Panc1 (cell line): ENCODE data around the gene CD164L2. TPM values are rescaled to one million over a fixed set of nuclear protein-coding genes. Genes with fewer than 3 reads are reported as not detected.

Experiments used
- ATAC-seq: fragments of 200-7000 bp; cut with Tn5 transposase; 2 replicates; pipeline ENCODE4 v1.9.1; 2020; ENCODE audit warnings: mild to moderate bottlenecking, moderate library complexity
- BruUV-seq: library from RNA; stranded (reverse); fragments of 400-500 nt; replicated peaks from 2 replicates; lab custom pipeline; 2021; lab: Mats Ljungman, UMichigan
- CTCF ChIA-PET: fragments of 300-600 bp; sonication (Branson Sonifier 250); formaldehyde crosslinking; loops from one replicate; lab custom pipeline; 2022; ENCODE audit warnings: antibody characterized with exemption; lab: Charles Lee
- POLR2A ChIA-PET: fragments of 300-600 bp; sonication (Branson Sonifier 250); formaldehyde crosslinking; loops from one replicate; lab custom pipeline; 2022; ENCODE audit warnings: antibody characterized with exemption; lab: Charles Lee
- DNase-seq: peaks from one replicate; pipeline ENCODE4 v3.0.0-alpha.2; 2010; ENCODE audit warnings: low read depth, low spot score
- H3K27ac ChIP-seq: 2 replicates; pipeline ENCODE4 v1.5.1; 2011; ENCODE audit warnings: mild to moderate bottlenecking, low read length, inconsistent platforms
- H3K27me3 ChIP-seq: fragments of 200-500 bp; sonication (Bioruptor generic); 2 replicates; pipeline ENCODE4 v1.6.0; 2014; ENCODE audit warnings: low read length, inconsistent platforms; ENCODE audit not compliant: control insufficient read depth, insufficient read depth
- H3K36me3 ChIP-seq: fragments of 200-500 bp; sonication (Bioruptor generic); 2 replicates; pipeline ENCODE4 v1.5.1; 2014; ENCODE audit warnings: inconsistent platforms, mild to moderate bottlenecking, low read length, moderate library complexity; ENCODE audit not compliant: control insufficient read depth, insufficient read depth
- H3K4me1 ChIP-seq: 2 replicates; pipeline ENCODE4 v1.5.1; 2011; ENCODE audit warnings: inconsistent platforms, mild to moderate bottlenecking, low read length, moderate library complexity; ENCODE audit not compliant: control insufficient read depth, insufficient read depth
- H3K4me3 ChIP-seq, 2 experiments: 2 replicates each; pipeline ENCODE4 v1.5.1; 2011 to 2012; ENCODE audit warnings: low read depth in 2 of 2, low read length in 2 of 2, mild to moderate bottlenecking in 2 of 2, inconsistent platforms in 1 of 2, moderate library complexity in 1 of 2
- H3K9me3 ChIP-seq: fragments of 200-500 bp; sonication (Bioruptor generic); 2 replicates; pipeline ENCODE4 v1.5.1; 2014; ENCODE audit warnings: low read depth, mild to moderate bottlenecking, inconsistent platforms, low read length, moderate library complexity; ENCODE audit not compliant: control insufficient read depth, insufficient read depth
- CTCF ChIP-seq: fragments of 450-650 bp; IDR thresholded peaks from 2 replicates; pipeline ENCODE4 v1.5.1; 2017; ENCODE audit warnings: mild to moderate bottlenecking
- POLR2AphosphoS5 ChIP-seq: IDR thresholded peaks from 2 replicates; pipeline ENCODE4 v1.6.1; 2012; ENCODE audit warnings: mild to moderate bottlenecking, low read depth, low read length, moderate library complexity
- REST ChIP-seq, 2 experiments: IDR thresholded peaks; 2 replicates each; pipeline ENCODE4 v1.6.1; 2011 to 2012; ENCODE audit warnings: low read depth in 2 of 2, control low read depth in 1 of 2, low read length in 1 of 2, mild to moderate bottlenecking in 1 of 2, moderate library complexity in 1 of 2; ENCODE audit not compliant: insufficient read depth in 1 of 2
- SIN3A ChIP-seq: IDR thresholded peaks from 2 replicates; pipeline ENCODE4 v1.6.1; 2012; ENCODE audit warnings: low read depth, mild to moderate bottlenecking, low read length, moderate library complexity, borderline replicate concordance; ENCODE audit not compliant: insufficient read depth
- TCF7L2 ChIP-seq: IDR thresholded peaks from 2 replicates; pipeline ENCODE4 v1.6.1; 2011; ENCODE audit warnings: mild to moderate bottlenecking, low read depth, low read length, inconsistent platforms
- in situ Hi-C: cut with HindIII; loops from 2 replicates; pipeline ENCODE4 v1.10.0; 2016; ENCODE audit warnings: low sequenced_read_pairs, low pct_unique_long_range_greater_than_20kb
- intact Hi-C: fragments of 100-400 bp; cut with micrococcal nuclease; formaldehyde crosslinking; loops from one replicate; pipeline ENCODE4 v1.10.0; 2022; ENCODE audit not compliant: unreplicated experiment
- total RNA-seq: library from RNA; stranded (reverse); gene quantifications from one replicate; pipeline ENCODE4 v1.2.1, GENCODE V29; 2021; ENCODE audit not compliant: unreplicated experiment

The CD164L2 gene
- total RNA-seq, 1 experiment from 2014 or later, result 0.13 TPM

- intact Hi-C loops, result no loop called here
Observed at GRCh38 chr1:27379564-27380122, 3.5 kb downstream of the CD164L2 start.

GRCh38 chr1:27377760-27378495 is 5.2 kb downstream of the CD164L2 start:
- Histone ChIP-seq H3K4me3 (no peak overlapping the region), H3K27me3 (no peaks in the 10 kb centered on the region), H3K36me3 (no peaks in the 10 kb centered on the region), H3K27ac (no peak overlapping the region), H3K9me3 (no peaks in the 10 kb centered on the region), H3K4me1 (no peaks in the 10 kb centered on the region)
- no peak for TF ChIP-seq CTCF
- TF ChIP-seq REST (IDR thresholded peaks at IDR 0.05; ENCODE audit: insufficient read depth in 1 of 2, low read depth in 2 of 2, low read length in 1 of 2), result no peak
- no peak for TF ChIP-seq SIN3A
- DNase-seq (no peak), ATAC-seq (no peak)
- no TSS peak for BruUV-seq
- in situ Hi-C loops (no loop called here), intact Hi-C loops (no loop called here)
- ChIA-PET POLR2A (interaction anchor here (0.6 kb wide), 1 partner anchor 34 kb away, joined by 4 read pairs; no protein-coding TSS in a partner anchor), CTCF (interaction anchor here (0.6 kb wide), 1 partner anchor 11 kb away, joined by 3 read pairs; no protein-coding TSS in a partner anchor)

More at GRCh38 chr1:27379564-27380122, 3.5 kb downstream of the CD164L2 start:
- H3K36me3 ChIP-seq, result no peaks in the 10 kb centered on the region
- POLR2A ChIA-PET, result no interaction called here
- ATAC-seq, result no peak
- H3K27ac ChIP-seq, result no peak overlapping the region
- CTCF ChIA-PET, result no interaction called here
- H3K27me3 ChIP-seq, result no peaks in the 10 kb centered on the region
- in situ Hi-C loops, result no loop called here
- no peak overlapping the region for H3K4me3 ChIP-seq
- no TSS peak for BruUV-seq
- no peak for DNase-seq
- H3K9me3 ChIP-seq, result no peaks in the 10 kb centered on the region
- no peaks in the 10 kb centered on the region for H3K4me1 ChIP-seq
- no peak for TF ChIP-seq SIN3A
- no peak for TF ChIP-seq REST (IDR thresholded peaks at IDR 0.05; ENCODE audit: insufficient read depth in 1 of 2, low read depth in 2 of 2, low read length in 1 of 2)
- TF ChIP-seq CTCF, result no peak
- no peak for TF ChIP-seq POLR2AphosphoS5
- no peak for TF ChIP-seq TCF7L2
